Stimulated activated naive CD8-positive, alpha-beta T cell treated with anti-CD3 and anti-CD28 coated beads, Interleukin-15, amount 100 ng/mL, for 72 hours (primary cell): ENCODE data around the gene ANKRD29.
"Not testable (repeated sequence)": the region's sequence is repeated elsewhere in the genome, so short reads cannot be mapped to it uniquely, and the experiment has no call there.

Experiments
- ATAC-seq: fragments of 150-1000 bp; cut with Tn5 transposase; 2 replicates; pipeline ENCODE4 v1.10.0; 2021; ENCODE audit warnings: mild to moderate bottlenecking, moderate library complexity
- DNase-seq, 2 donors: peaks; one replicate each; pipeline ENCODE4 v3.0.0; 2021 to 2022
- H3K27ac Mint-ChIP-seq, 2 donors: one replicate each; pipeline ENCODE4 v1.8.0; 2022; ENCODE audit warnings: mild to moderate bottlenecking in 2 of 2, mixed read lengths in 2 of 2, moderate library complexity in 2 of 2
- H3K27me3 Mint-ChIP-seq: one replicate; pipeline ENCODE4 v1.8.0; 2022; ENCODE audit warnings: mixed read lengths
- H3K4me1 Mint-ChIP-seq: one replicate; pipeline ENCODE4 v1.8.0; 2022; ENCODE audit warnings: mild to moderate bottlenecking, mixed read lengths
- H3K4me3 Mint-ChIP-seq, 2 donors: one replicate each; pipeline ENCODE4 v1.8.0; 2022; ENCODE audit warnings: mild to moderate bottlenecking in 2 of 2, mixed read lengths in 2 of 2, moderate library complexity in 1 of 2
- H3K9me3 Mint-ChIP-seq, 2 donors: one replicate each; pipeline ENCODE4 v1.8.0; 2022; ENCODE audit warnings: mixed read lengths in 2 of 2

The ANKRD29 gene

DNA sequence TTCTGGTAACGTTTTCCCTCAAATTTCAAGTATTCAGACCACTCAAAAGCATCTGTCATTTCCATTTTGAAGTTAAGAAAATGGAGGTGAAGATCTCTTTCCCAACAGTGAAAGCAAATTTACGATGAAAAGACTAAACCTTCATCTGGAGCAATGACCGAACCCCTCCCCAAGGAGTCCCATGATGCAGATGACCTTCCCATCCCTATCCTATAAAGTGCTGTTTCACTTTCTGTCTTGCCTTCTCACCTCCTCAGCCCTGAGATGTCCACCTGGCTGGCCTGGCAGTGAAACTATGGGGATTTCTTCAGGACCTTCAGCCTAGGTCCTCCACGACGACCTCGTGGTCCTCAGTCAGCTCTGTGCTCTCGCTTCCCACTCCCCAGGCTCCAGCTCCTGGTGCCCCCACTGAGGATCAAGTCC is 75.5 kb downstream of the ANKRD29 start:
- ATAC-seq, result no peak

DNA sequence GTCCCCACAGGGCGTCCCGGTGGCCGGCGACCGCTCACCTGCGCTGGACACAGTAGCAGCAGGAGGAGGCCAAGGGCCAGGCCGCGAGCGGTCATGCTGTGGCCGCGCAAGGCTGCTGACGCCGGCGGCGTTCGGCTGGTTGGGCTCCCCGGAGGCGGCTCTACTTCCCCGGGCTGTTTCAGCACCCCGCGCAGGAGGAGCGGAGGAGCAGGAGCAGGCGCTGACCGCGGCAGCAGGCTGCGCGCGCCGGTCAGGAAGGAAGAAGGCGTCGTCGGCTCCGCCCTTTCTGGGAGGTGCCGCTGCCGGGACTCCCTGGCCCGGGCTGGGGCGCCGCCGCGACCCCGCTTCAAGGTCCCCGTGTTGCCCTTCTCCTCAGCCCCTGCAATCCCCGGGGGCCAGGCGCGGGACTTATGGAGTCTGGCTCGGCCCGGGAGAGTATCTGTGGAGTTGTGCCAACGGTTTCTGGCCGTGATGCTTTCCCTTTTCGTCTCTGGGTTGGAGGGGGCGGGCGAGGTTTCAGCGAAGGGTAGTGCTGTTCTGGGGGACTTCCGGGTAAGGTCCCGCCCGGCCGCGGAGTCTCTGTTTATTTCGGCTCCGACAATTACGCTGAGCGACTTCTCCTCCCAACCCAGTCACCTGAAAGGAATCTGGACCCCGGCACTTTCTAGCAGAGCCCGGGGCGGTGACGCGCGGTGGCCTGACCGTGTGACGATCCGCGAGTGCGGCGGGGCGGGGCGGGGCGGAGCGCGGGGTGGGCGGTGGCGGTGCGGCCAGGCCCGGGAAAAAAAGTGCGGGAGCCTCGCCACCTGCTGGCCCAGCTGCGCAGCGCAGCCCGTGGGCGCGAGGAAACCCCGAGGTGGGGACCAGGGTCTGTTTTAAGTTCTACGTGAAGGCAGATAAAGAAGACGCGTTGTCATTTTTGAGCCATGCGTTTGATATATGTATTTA is 76.2 kb downstream of the ANKRD29 start, which contains the start of gene NPC1:
TSS of gene NPC1 (minus strand) at position 258 of the 948 bp plus-strand sequence. CDS start at position 95, 163 bp downstream.
- Mint-ChIP-seq H3K4me3 (peak within 1 kb of the TSS; percentile 90 to 94), H3K9me3 (no peaks in the 10 kb centered on the region), H3K27me3 (no peaks in the 10 kb centered on the region), H3K4me1 (peaks cover 37% of the 10 kb centered on the region), H3K27ac (peak within 1 kb of the TSS; percentile 94 to 99)
- ATAC-seq (peak; percentile 94), DNase-seq (peak; percentile 92)

More for the DNA sequence above, 75.5 kb downstream of the ANKRD29 start:
- Mint-ChIP-seq H3K4me3 (peak overlapping the region; percentile 90 to 94), H3K9me3 (no peaks in the 10 kb centered on the region), H3K4me1 (peaks cover 37% of the 10 kb centered on the region), H3K27ac (peak overlapping the region; percentile 89 to 93), H3K27me3 (no peaks in the 10 kb centered on the region)
- DNase-seq, result no peak

- Mint-ChIP-seq H3K4me3 (peak overlapping the region; percentile 90 to 94), H3K27me3 (no peaks in the 10 kb centered on the region), H3K9me3 (no peaks in the 10 kb centered on the region), H3K27ac (peak overlapping the region; percentile 74 to 99), H3K4me1 (peaks cover 40% of the 10 kb centered on the region)
- DNase-seq (no peak), ATAC-seq (no peak)
These were observed 76.8 kb downstream of the ANKRD29 start for GRCh38 chr18:23585897-23586248.

- peak overlapping the region; percentile 86 to 99 for H3K27ac Mint-ChIP-seq
- DNase-seq (peak; percentile 12 to 21), ATAC-seq (no peak)
- peak overlapping the region; percentile 90 to 94 for H3K4me3 Mint-ChIP-seq
- peaks cover 46% of the 10 kb centered on the region for H3K4me1 Mint-ChIP-seq
- no peaks in the 10 kb centered on the region for H3K27me3 Mint-ChIP-seq
- no peaks in the 10 kb centered on the region for H3K9me3 Mint-ChIP-seq
These were observed 77.5 kb downstream of the ANKRD29 start for GRCh38 chr18:23585007-23585871.

DNA sequence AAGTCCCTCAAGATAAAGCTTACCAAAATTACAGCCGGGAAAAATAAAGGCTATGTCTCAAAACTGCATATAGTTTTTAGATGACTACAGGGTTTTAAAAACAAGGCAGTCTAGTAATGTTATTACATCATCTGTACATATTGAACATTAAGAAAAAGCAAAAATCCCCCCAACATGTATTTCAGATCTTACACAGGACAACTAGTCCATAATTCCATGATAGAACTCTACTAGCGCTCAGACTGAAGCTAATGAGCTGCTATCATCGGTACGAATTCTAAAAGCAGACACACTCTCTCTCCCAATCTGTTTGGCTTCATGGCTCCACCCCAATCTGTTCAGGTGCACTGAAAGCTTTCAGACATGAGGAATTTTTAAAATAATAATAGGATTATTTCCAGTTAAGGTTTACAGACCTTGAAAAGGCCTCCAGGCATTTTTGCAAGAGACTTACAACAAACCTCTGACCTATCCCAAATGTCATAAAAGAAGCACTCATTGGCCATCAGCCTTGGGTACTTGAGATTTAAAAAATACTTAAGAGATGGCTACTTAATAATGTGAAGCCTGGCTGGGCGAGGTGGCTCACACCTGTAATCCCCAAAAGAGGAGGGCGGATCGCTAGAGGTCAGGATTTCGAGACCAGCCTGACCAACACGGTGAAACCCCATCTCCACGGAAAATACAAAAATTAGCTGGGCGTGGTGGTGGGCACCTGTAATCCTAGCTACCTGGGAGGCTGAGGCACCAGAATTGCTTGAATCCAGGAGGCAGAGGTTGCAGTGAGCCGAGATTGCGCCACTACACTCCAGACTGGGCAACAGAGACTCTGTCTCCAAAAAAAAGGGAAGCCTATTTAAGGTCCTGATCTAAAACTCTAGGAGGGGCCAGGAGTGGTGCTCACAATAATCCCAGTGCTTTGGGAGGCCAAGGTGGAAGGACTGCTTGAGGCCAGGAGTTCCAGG is 78.4 kb downstream of the ANKRD29 start:
- ATAC-seq (no peak), DNase-seq (no peak)
- H3K4me1 Mint-ChIP-seq, result peaks cover 50% of the 10 kb centered on the region
- peak overlapping the region; percentile 90 to 94 for H3K4me3 Mint-ChIP-seq
- H3K27ac Mint-ChIP-seq, result peak overlapping the region in 1 of 2 donors; percentile 40
- no peaks in the 10 kb centered on the region for H3K9me3 Mint-ChIP-seq
- no peaks in the 10 kb centered on the region for H3K27me3 Mint-ChIP-seq

DNA sequence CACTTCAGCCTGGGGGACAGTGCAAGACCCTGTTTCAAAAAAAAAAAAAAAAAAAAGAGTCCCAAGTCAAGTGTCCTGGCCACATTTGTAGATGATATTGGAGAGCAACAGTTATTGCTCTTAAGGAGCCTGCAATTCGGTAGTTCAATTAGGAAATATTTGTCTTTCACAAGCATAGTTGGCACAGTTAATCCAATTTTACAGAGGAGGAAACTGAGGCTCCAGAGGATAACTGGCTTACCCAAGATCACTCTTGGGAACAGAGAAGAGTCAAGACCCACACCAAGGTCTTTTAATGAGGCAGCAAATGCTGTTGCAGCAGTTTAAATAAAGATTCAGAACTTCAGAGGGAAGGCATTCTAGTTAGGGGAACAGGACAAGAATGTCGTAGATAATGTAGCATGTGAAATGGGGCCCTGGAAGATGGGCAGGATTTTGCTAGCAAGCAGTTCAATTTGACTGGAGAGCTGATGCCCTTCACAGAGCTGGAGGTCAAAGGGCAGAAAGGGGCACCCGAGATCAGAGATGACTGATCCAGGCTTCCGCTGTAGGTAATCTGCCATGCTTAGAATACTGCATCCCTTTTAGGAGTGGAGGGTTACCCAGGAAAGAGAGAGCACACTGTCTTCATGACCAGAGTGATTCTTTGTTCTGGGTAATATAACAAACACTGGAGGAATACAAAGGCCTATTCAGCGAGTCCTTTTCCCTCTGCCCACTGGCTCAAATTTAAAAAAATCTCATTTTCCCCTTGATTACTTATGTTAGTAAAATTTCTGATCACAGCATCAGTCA is 79.4 kb downstream of the ANKRD29 start:
- no peaks in the 10 kb centered on the region for H3K27me3 Mint-ChIP-seq
- no peaks in the 10 kb centered on the region for H3K9me3 Mint-ChIP-seq
- DNase-seq, result no peak
- no peak overlapping the region for H3K27ac Mint-ChIP-seq
- ATAC-seq, result no peak
- H3K4me3 Mint-ChIP-seq, result no peak overlapping the region
- H3K4me1 Mint-ChIP-seq, result peaks cover 60% of the 10 kb centered on the region

DNA sequence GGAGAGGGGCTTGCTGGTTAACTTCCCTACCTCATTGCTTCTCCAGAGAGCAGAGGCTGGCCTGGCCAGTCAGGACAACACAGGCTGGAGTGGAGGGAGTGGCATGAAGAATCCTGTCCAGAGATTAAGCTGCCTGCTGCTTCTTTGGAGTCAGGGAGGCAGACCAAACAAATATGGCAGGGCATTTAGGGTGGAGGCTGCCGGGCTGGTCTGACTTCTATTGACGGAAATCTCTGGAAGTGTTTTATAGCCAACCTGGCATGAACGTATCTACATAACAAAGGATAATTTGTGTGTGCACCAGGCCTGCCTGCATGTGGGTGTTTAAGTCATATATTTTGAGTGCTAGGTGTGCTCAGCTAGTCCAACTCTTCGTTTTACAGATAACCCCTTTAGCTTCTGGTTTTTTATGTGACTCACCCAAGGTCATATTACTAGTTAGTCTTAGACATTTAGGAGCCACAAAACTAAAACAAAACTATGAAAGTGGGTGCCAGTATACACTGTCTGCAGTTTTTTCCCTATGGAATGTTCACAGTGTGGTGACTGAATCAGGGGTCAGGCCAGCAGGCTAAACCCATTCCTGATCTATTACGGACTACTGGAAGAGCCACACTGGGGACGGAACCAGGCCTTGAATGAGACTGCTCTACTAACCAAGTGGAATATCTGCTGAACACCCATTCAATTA is 81.9 kb downstream of the ANKRD29 start:
- Mint-ChIP-seq H3K9me3 (no peaks in the 10 kb centered on the region), H3K27ac (no peak overlapping the region), H3K4me3 (no peak overlapping the region), H3K4me1 (peaks cover 58% of the 10 kb centered on the region), H3K27me3 (no peaks in the 10 kb centered on the region)
- ATAC-seq, result no peak
- no peak for DNase-seq

DNA sequence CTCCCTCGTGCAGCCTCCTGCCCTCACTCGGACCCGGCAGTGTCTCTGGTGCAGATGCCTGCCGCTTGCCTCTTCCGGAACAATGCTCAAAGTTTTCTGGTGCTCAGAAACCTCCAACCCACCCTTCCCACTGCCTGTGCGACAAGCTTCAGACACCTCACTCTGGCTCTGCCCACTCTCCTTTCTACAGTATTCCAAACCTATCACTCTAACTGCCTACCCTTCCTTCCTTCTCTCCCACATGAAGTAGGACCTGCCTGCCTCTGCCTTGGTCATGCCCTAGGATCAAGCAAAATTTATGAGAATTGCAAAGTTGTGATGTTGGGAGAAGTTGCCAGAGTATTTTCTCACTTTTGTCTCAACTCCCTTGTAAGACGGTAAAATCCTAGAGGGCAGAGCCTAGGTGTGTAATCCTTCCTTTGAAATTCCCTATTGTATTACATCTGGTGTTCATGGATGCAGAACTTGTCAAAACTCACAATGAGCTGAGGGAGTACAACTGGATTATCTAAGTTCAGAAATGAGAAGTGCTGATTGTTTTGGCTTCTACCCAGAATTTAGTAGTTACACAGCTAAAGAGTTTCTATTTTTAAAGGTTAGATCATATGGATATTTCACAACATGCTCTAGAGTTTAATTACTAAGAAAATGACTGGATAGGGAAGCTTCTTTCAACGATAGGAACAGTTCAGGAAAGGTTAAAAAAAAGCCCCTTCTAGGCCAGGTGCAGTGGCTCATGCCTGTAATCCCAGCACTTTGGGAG is 83.6 kb downstream of the ANKRD29 start:
- no peak for ATAC-seq
- Mint-ChIP-seq H3K27ac (no peak overlapping the region), H3K4me1 (peaks cover 56% of the 10 kb centered on the region), H3K4me3 (no peak overlapping the region), H3K9me3 (no peaks in the 10 kb centered on the region), H3K27me3 (no peaks in the 10 kb centered on the region)
- no peak for DNase-seq

DNA sequence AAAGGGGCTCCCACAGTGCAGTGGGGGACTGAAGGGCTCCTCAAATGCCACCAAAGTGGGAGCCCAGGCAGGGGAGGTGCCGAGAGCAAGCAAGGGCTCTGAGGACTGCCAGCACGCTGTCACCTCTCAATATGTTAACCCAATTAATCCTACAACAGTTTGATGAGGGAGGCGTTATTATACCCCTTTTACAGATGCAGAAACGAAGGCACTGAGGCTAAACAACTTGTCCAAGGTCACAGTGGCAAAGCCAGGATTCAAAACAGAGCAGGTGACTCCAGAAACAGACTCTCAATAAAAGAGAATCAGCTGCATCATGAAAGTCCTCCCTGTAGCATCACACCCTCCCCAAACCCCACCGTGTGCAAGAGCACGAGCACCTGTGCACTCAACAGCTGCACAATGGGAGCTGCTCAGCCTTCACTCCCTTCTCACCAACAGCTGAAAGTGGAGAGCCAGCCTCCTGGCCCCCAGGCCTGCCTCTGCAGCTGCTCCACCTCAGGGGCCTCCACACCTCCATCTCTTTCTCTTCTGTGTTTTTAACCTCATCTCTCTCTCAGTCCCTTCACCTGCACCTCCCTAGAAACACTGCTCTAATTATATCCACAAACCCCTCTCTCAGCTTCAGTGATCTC is 84.5 kb downstream of the ANKRD29 start:
- DNase-seq, result no peak
- H3K27ac Mint-ChIP-seq, result no peak overlapping the region
- H3K4me1 Mint-ChIP-seq, result peaks cover 56% of the 10 kb centered on the region
- no peak overlapping the region for H3K4me3 Mint-ChIP-seq
- no peaks in the 10 kb centered on the region for H3K27me3 Mint-ChIP-seq
- H3K9me3 Mint-ChIP-seq, result no peaks in the 10 kb centered on the region
- ATAC-seq, result no peak

GRCh38 chr18:23577521-23577920 is 85.2 kb downstream of the ANKRD29 start:
- H3K27ac Mint-ChIP-seq, H3K4me3 Mint-ChIP-seq, ATAC-seq, H3K27me3 Mint-ChIP-seq, DNase-seq, H3K9me3 Mint-ChIP-seq: not testable (repeated sequence)
- H3K4me1 Mint-ChIP-seq, result peaks cover 53% of the 10 kb centered on the region

GRCh38 chr18:23575309-23575651 is 87.4 kb downstream of the ANKRD29 start:
- ATAC-seq (no peak), DNase-seq (no peak)
- peaks cover 44% of the 10 kb centered on the region for H3K4me1 Mint-ChIP-seq
- no peak overlapping the region for H3K27ac Mint-ChIP-seq
- H3K9me3 Mint-ChIP-seq, result no peaks in the 10 kb centered on the region
- no peaks in the 10 kb centered on the region for H3K27me3 Mint-ChIP-seq
- H3K4me3 Mint-ChIP-seq, result no peak overlapping the region

DNA sequence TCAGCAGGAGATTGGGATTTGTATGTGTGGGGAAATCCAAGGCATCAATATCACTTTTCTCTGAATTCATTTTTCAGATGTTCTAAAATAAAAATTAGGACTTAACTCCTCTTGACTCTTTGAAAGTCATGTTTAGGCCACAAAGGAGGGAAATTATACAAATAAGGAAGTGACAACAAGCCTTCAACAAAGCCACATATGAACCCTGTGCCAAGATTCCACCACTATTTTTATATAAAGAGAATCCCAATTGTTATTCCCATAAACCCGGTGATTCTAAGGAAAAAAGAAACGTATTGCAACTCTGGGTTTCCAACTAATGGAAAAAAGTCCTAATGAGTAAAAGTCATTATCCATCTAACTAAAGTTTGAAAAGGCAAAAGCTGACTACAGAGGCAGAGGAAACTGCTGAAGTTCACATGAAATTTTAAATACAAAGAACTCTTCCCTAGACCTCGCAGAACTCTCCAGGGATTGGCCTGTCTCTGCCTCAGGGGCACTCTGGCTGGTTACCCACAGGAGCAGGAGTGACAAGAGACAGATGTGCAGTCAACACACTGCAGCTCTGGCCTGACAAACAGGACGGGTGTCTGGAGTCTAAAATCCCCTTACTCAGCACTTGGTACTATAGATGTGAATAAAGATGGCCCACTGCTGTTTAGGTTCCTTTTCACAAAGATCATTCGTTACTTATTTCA is 88.0 kb downstream of the ANKRD29 start:
- Mint-ChIP-seq H3K27me3 (no peaks in the 10 kb centered on the region), H3K27ac (peak overlapping the region; percentile 42 to 75), H3K4me3 (peak overlapping the region in 1 of 2 donors; percentile 50), H3K9me3 (no peaks in the 10 kb centered on the region), H3K4me1 (peaks cover 42% of the 10 kb centered on the region)
- ATAC-seq, result no peak
- DNase-seq, result no peak
